PC-9 (cell line): Measurements from ENCODE around the gene EXTL1. TPM values are rescaled to one million over a fixed set of nuclear protein-coding genes. Genes with fewer than 3 reads are reported as not detected.
"Not testable (repeated sequence)": the region's sequence is repeated elsewhere in the genome, so short reads cannot be mapped to it uniquely, and the experiment has no call there.

ENCODE experiments used
- BruUV-seq: library from RNA; stranded (reverse); fragments of 400-500 nt; replicated peaks from 2 replicates; lab custom pipeline; 2021; lab: Mats Ljungman, UMichigan
- CTCF ChIA-PET: fragments of 300-600 bp; sonication (Branson Sonifier 250); formaldehyde crosslinking; loops from one replicate; lab custom pipeline; 2022; ENCODE audit warnings: antibody characterized with exemption; lab: Charles Lee
- POLR2A ChIA-PET: fragments of 300-600 bp; sonication (Branson Sonifier 250); formaldehyde crosslinking; loops from one replicate; lab custom pipeline; 2022; ENCODE audit warnings: antibody characterized with exemption; ENCODE audit not compliant: unreplicated experiment; lab: Charles Lee
- DNase-seq, 2 experiments: peaks; one replicate each; pipeline versions ENCODE4 v3.0.0 to v3.0.0-alpha.2; 2015 to 2022; ENCODE audit warnings: mixed read lengths in 1 of 2
- H2AFZ ChIP-seq: fragments of 200-600 bp; sonication (generic); 2 replicates; pipeline ENCODE4 v1.8.1; 2017; ENCODE audit warnings: antibody characterized with exemption
- H3F3A ChIP-seq: fragments of 200-600 bp; sonication (generic); 2 replicates; pipeline ENCODE4 v1.8.1; 2017; ENCODE audit warnings: antibody characterized with exemption, mild to moderate bottlenecking, low read depth; ENCODE audit not compliant: insufficient read depth
- H3K27ac ChIP-seq: fragments of 200-600 bp; sonication (generic); 2 replicates; pipeline ENCODE4 v1.6.1; 2016; ENCODE audit warnings: mixed run types
- H3K27me3 ChIP-seq: fragments of 200-600 bp; sonication (generic); 2 replicates; pipeline ENCODE4 v1.6.1; 2016; ENCODE audit warnings: low read depth, mixed run types; ENCODE audit not compliant: insufficient read depth
- H3K36me3 ChIP-seq: fragments of 200-600 bp; sonication (generic); 2 replicates; pipeline ENCODE4 v1.6.1; 2016; ENCODE audit warnings: low read depth, mixed run types
- H3K4me1 ChIP-seq: fragments of 200-600 bp; sonication (generic); replicated peaks from 2 replicates; pipeline ENCODE4 v1.6.1; 2016; ENCODE audit warnings: mixed run types; ENCODE audit not compliant: insufficient read depth
- H3K4me2 ChIP-seq: fragments of 200-600 bp; sonication (generic); 2 replicates; pipeline ENCODE4 v1.6.1; 2017; ENCODE audit warnings: mixed run types
- H3K4me3 ChIP-seq: fragments of 200-600 bp; sonication (generic); 2 replicates; pipeline ENCODE4 v1.6.1; 2016; ENCODE audit warnings: mixed run types
- H3K79me2 ChIP-seq: fragments of 200-600 bp; sonication (generic); 2 replicates; pipeline ENCODE4 v1.6.1; 2017; ENCODE audit warnings: low read depth, mixed run types
- H3K9me2 ChIP-seq: fragments of 200-600 bp; sonication (generic); 2 replicates; pipeline ENCODE4 v1.8.1; 2017; ENCODE audit warnings: mild to moderate bottlenecking; ENCODE audit not compliant: insufficient read depth
- H3K9me3 ChIP-seq: fragments of 200-600 bp; sonication (generic); 2 replicates; pipeline ENCODE4 v1.8.1; 2016; ENCODE audit warnings: low read depth; ENCODE audit not compliant: insufficient read depth
- H4K20me1 ChIP-seq: fragments of 200-600 bp; sonication (generic); 2 replicates; pipeline ENCODE4 v1.8.1; 2017; ENCODE audit not compliant: insufficient read depth
- CTCF ChIP-seq: fragments of 200-600 bp; sonication (generic); conservative IDR thresholded peaks from 2 replicates; pipeline ENCODE4 v1.6.1; 2017; ENCODE audit warnings: mixed run types, antibody characterized with exemption, mild to moderate bottlenecking, moderate library complexity
- EZH2 ChIP-seq: fragments of 200-600 bp; sonication (generic); IDR thresholded peaks from 2 replicates; pipeline ENCODE4 v1.8.0; 2017; ENCODE audit warnings: antibody characterized with exemption, low read depth
- intact Hi-C: fragments of 100-400 bp; cut with micrococcal nuclease; formaldehyde crosslinking; loops from one replicate; pipeline ENCODE4 v1.10.0; 2022; ENCODE audit not compliant: unreplicated experiment
- total RNA-seq: library from RNA; stranded (reverse); gene quantifications from 2 replicates; pipeline ENCODE4 v1.2.3, GENCODE V29; 2021

The EXTL1 gene
- total RNA-seq, 1 experiment from 2014 or later: 0.13 TPM

- CTCF ChIA-PET: no interaction called here
- Histone ChIP-seq H3K4me3 (no peak overlapping the region), H2AFZ (no peak overlapping the region), H3K27ac (no peak overlapping the region), H3K4me2 (no peak overlapping the region), H3K36me3 (no peaks in the 10 kb centered on the region), H3F3A (no peaks in the 10 kb centered on the region), H4K20me1 (no peaks in the 10 kb centered on the region), H3K9me2 (no peaks in the 10 kb centered on the region), H3K79me2 (no peaks in the 10 kb centered on the region), H3K27me3 (no peaks in the 10 kb centered on the region), H3K4me1 (no peaks in the 10 kb centered on the region), H3K9me3 (no peaks in the 10 kb centered on the region)
- no peak for DNase-seq
- TF ChIP-seq CTCF: no peak
- TF ChIP-seq EZH2: no peak
- no TSS peak for BruUV-seq
- intact Hi-C loops: no loop called here
- POLR2A ChIA-PET: no interaction called here
Observed at GRCh38 chr1:25985171-25985570, 36.4 kb upstream of the EXTL1 start.

GRCh38 chr1:25985670-25986069 lies 35.9 kb upstream of the EXTL1 start:
- no peaks in the 10 kb centered on the region for H3K4me1 ChIP-seq
- CTCF ChIA-PET: no interaction called here
- H3K9me3 ChIP-seq: no peaks in the 10 kb centered on the region
- no peaks in the 10 kb centered on the region for H4K20me1 ChIP-seq
- no peaks in the 10 kb centered on the region for H3K9me2 ChIP-seq
- H3K79me2 ChIP-seq: no peaks in the 10 kb centered on the region
- H3K4me3 ChIP-seq: no peak overlapping the region
- H3K27ac ChIP-seq: no peak overlapping the region
- H3F3A ChIP-seq: no peaks in the 10 kb centered on the region
- no peak for TF ChIP-seq CTCF
- no peak for TF ChIP-seq EZH2
- no peak overlapping the region for H3K4me2 ChIP-seq
- no peaks in the 10 kb centered on the region for H3K36me3 ChIP-seq
- H3K27me3 ChIP-seq: no peaks in the 10 kb centered on the region
- POLR2A ChIA-PET: no interaction called here
- H2AFZ ChIP-seq: no peak overlapping the region
- no TSS peak for BruUV-seq
- intact Hi-C loops: no loop called here
- DNase-seq: no peak

- POLR2A ChIA-PET, H3K79me2 ChIP-seq, H3K36me3 ChIP-seq, intact Hi-C loops, DNase-seq, H3K4me2 ChIP-seq, H3K9me3 ChIP-seq, BruUV-seq, H3K9me2 ChIP-seq, H3K4me3 ChIP-seq, H4K20me1 ChIP-seq, H3K27me3 ChIP-seq, H3K4me1 ChIP-seq, H3F3A ChIP-seq, H3K27ac ChIP-seq, H2AFZ ChIP-seq, CTCF ChIA-PET: not testable (repeated sequence)
Observed at GRCh38 chr1:25986773-25987172, 34.8 kb upstream of the EXTL1 start.

- Histone ChIP-seq H3K4me2 (no peak overlapping the region), H4K20me1 (no peaks in the 10 kb centered on the region), H2AFZ (no peak overlapping the region), H3K27ac (no peak overlapping the region), H3K4me3 (no peak overlapping the region), H3K4me1 (no peaks in the 10 kb centered on the region), H3K36me3 (no peaks in the 10 kb centered on the region), H3K79me2 (no peaks in the 10 kb centered on the region), H3K9me2 (no peaks in the 10 kb centered on the region), H3K9me3 (no peaks in the 10 kb centered on the region), H3K27me3 (no peaks in the 10 kb centered on the region), H3F3A (no peaks in the 10 kb centered on the region)
- DNase-seq: no peak
- TF ChIP-seq EZH2: no peak
- no peak for TF ChIP-seq CTCF
- ChIA-PET POLR2A (no interaction called here), CTCF (interaction anchor here (0.7 kb wide), 1 partner anchor 369 kb away, joined by 3 read pairs; no protein-coding TSS in a partner anchor)
- intact Hi-C loops: no loop called here
- BruUV-seq: no TSS peak
Observed at GRCh38 chr1:25987951-25988350, 33.6 kb upstream of the EXTL1 start.
